Measurements from ENCODE around the gene MDM4.
"Not testable (repeated sequence)": the region's sequence is repeated elsewhere in the genome, so short reads cannot be mapped to it uniquely, and the experiment has no call there.

MDM4 gene

GRCh38 chr1:204568576-204569315, 52.5 kb downstream of the MDM4 start:
- Histone ChIP-seq H3K79me2 (ENCODE audit: low read length) (no peaks in the 10 kb centered on the region), H3K4me1 (ENCODE audit: low read length) (peaks cover 25% of the 10 kb centered on the region), H3K27ac (ENCODE audit: low read length) (no peak overlapping the region), H2AFZ (ENCODE audit: low read length) (no peak overlapping the region), H3K27me3 (replicated peaks; ENCODE audit: insufficient read depth, low read length) (no peaks in the 10 kb centered on the region), H3K4me3 (ENCODE audit: low read length) (no peak overlapping the region), H3F3A (ENCODE audit: insufficient read depth, low read length) (peaks cover 17% of the 10 kb centered on the region), H3K36me3 (replicated peaks; ENCODE audit: insufficient read depth, low read length) (no peaks in the 10 kb centered on the region), H4K20me1 (ENCODE audit: insufficient read depth, low read length) (no peaks in the 10 kb centered on the region), H3K9me2 (replicated peaks; ENCODE audit: insufficient read depth, low read length) (no peaks in the 10 kb centered on the region), H3K9me3 (replicated peaks; ENCODE audit: insufficient read depth, low read length) (no peaks in the 10 kb centered on the region), H3K9ac (ENCODE audit: low read length) (no peak overlapping the region), H3K4me2 (ENCODE audit: low read depth, low read length) (no peak overlapping the region)
- DNase-seq: no peak
- TF ChIP-seq EZH2 (optimal IDR thresholded peaks at IDR 0.05; ENCODE audit: low read depth, low read length) (no peak), EZH2phosphoT487 (IDR thresholded peaks at IDR 0.05; ENCODE audit: low read length) (no peak), CTCF (IDR thresholded peaks at IDR 0.05; ENCODE audit: low read length) (no peak)

GRCh38 chr1:204569478-204569877, 53.3 kb downstream of the MDM4 start:
- H3K9me2 ChIP-seq (replicated peaks; ENCODE audit: insufficient read depth, low read length): no peaks in the 10 kb centered on the region
- DNase-seq: no peak
- no peak overlapping the region for H3K9ac ChIP-seq (ENCODE audit: low read length)
- no peak for TF ChIP-seq EZH2 (optimal IDR thresholded peaks at IDR 0.05; ENCODE audit: low read depth, low read length)
- no peaks in the 10 kb centered on the region for H3K9me3 ChIP-seq (replicated peaks; ENCODE audit: insufficient read depth, low read length)
- H3K36me3 ChIP-seq (replicated peaks; ENCODE audit: insufficient read depth, low read length): no peaks in the 10 kb centered on the region
- H3K4me2 ChIP-seq (ENCODE audit: low read depth, low read length): no peak overlapping the region
- peaks cover 10% of the 10 kb centered on the region for H3F3A ChIP-seq (ENCODE audit: insufficient read depth, low read length)
- H3K27ac ChIP-seq (ENCODE audit: low read length): no peak overlapping the region
- H4K20me1 ChIP-seq (ENCODE audit: insufficient read depth, low read length): no peaks in the 10 kb centered on the region
- no peaks in the 10 kb centered on the region for H3K79me2 ChIP-seq (ENCODE audit: low read length)
- H3K4me1 ChIP-seq (ENCODE audit: low read length): peaks cover 17% of the 10 kb centered on the region
- no peak overlapping the region for H3K4me3 ChIP-seq (ENCODE audit: low read length)
- H2AFZ ChIP-seq (ENCODE audit: low read length): no peak overlapping the region
- no peaks in the 10 kb centered on the region for H3K27me3 ChIP-seq (replicated peaks; ENCODE audit: insufficient read depth, low read length)

- H3K27ac ChIP-seq (ENCODE audit: low read length); H3K27me3 ChIP-seq (replicated peaks; ENCODE audit: insufficient read depth, low read length); H2AFZ ChIP-seq (ENCODE audit: low read length); H3K4me3 ChIP-seq (ENCODE audit: low read length); H4K20me1 ChIP-seq (ENCODE audit: insufficient read depth, low read length); H3K9me2 ChIP-seq (replicated peaks; ENCODE audit: insufficient read depth, low read length); H3K36me3 ChIP-seq (replicated peaks; ENCODE audit: insufficient read depth, low read length); H3K9me3 ChIP-seq (replicated peaks; ENCODE audit: insufficient read depth, low read length); H3K4me2 ChIP-seq (ENCODE audit: low read depth, low read length); H3K79me2 ChIP-seq (ENCODE audit: low read length); DNase-seq; H3F3A ChIP-seq (ENCODE audit: insufficient read depth, low read length); H3K9ac ChIP-seq (ENCODE audit: low read length): not testable (repeated sequence)
- peaks cover 15% of the 10 kb centered on the region for H3K4me1 ChIP-seq (ENCODE audit: low read length)
Observed at GRCh38 chr1:204570021-204570420, 53.8 kb downstream of the MDM4 start.

GRCh38 chr1:204571128-204571527, 54.9 kb downstream of the MDM4 start:
- TF ChIP-seq CTCF (IDR thresholded peaks at IDR 0.05; ENCODE audit: low read length) (no peak), EZH2 (optimal IDR thresholded peaks at IDR 0.05; ENCODE audit: low read depth, low read length) (no peak), EZH2phosphoT487 (IDR thresholded peaks at IDR 0.05; ENCODE audit: low read length) (no peak)
- H3K27ac ChIP-seq (ENCODE audit: low read length): no peak overlapping the region

More at GRCh38 chr1:204571128-204571527, 54.9 kb downstream of the MDM4 start:
- Histone ChIP-seq H3K9ac (ENCODE audit: low read length) (no peak overlapping the region), H3K36me3 (replicated peaks; ENCODE audit: insufficient read depth, low read length) (no peaks in the 10 kb centered on the region), H3K79me2 (ENCODE audit: low read length) (no peaks in the 10 kb centered on the region), H4K20me1 (ENCODE audit: insufficient read depth, low read length) (no peaks in the 10 kb centered on the region), H3F3A (ENCODE audit: insufficient read depth, low read length) (no peaks in the 10 kb centered on the region), H3K9me2 (replicated peaks; ENCODE audit: insufficient read depth, low read length) (no peaks in the 10 kb centered on the region), H3K4me1 (ENCODE audit: low read length) (peaks cover 5% of the 10 kb centered on the region), H3K4me3 (ENCODE audit: low read length) (no peak overlapping the region), H3K4me2 (ENCODE audit: low read depth, low read length) (no peak overlapping the region), H3K27me3 (replicated peaks; ENCODE audit: insufficient read depth, low read length) (no peaks in the 10 kb centered on the region), H2AFZ (ENCODE audit: low read length) (no peak overlapping the region), H3K9me3 (replicated peaks; ENCODE audit: insufficient read depth, low read length) (no peaks in the 10 kb centered on the region)
- no peak for DNase-seq
